OCI-LY7 (cell line): ENCODE results near the gene DHODH. TPM values are rescaled to one million over a fixed set of nuclear protein-coding genes. Genes with fewer than 3 reads are reported as not detected.
"Not testable (repeated sequence)": the region's sequence is repeated elsewhere in the genome, so short reads cannot be mapped to it uniquely, and the experiment has no call there.

ENCODE experiments used
- BruUV-seq: library from RNA; stranded (reverse); fragments of 400-500 nt; replicated peaks from 2 replicates; lab custom pipeline; 2021; lab: Mats Ljungman, UMichigan
- CTCF ChIA-PET: fragments of 300-600 bp; sonication (Branson Sonifier 250); formaldehyde crosslinking; loops from one replicate; lab custom pipeline; 2022; ENCODE audit warnings: antibody characterized with exemption; ENCODE audit not compliant: unreplicated experiment; lab: Charles Lee
- POLR2A ChIA-PET: fragments of 300-600 bp; sonication (Branson Sonifier 250); formaldehyde crosslinking; loops from one replicate; lab custom pipeline; 2022; ENCODE audit warnings: antibody characterized with exemption; lab: Charles Lee
- DNase-seq: peaks from one replicate; pipeline ENCODE4 v3.0.0-alpha.2; 2015; ENCODE audit warnings: low spot score
- H2AFZ ChIP-seq: fragments of 200-600 bp; sonication (generic), shearing (Covaris generic); 2 replicates; pipeline ENCODE4 v1.6.1; 2014; ENCODE audit warnings: mild to moderate bottlenecking, antibody characterized with exemption, low read length, moderate library complexity
- H3K27ac ChIP-seq: fragments of 200-600 bp; sonication (generic); 2 replicates; pipeline ENCODE4 v1.5.1; 2014; ENCODE audit warnings: mixed run types, low read depth, mild to moderate bottlenecking, moderate library complexity, low read length, inconsistent platforms; ENCODE audit not compliant: poor library complexity, severe bottlenecking
- H3K36me3 ChIP-seq: fragments of 200-600 bp; sonication (generic); 2 replicates; pipeline ENCODE4 v1.6.1; 2014; ENCODE audit warnings: mild to moderate bottlenecking, antibody characterized with exemption, low read length, moderate library complexity, mixed read lengths; ENCODE audit not compliant: insufficient read depth
- H3K4me1 ChIP-seq: fragments of 200-600 bp; sonication (generic); 2 replicates; pipeline ENCODE4 v1.5.1; 2014; ENCODE audit warnings: mild to moderate bottlenecking, low read length; ENCODE audit not compliant: insufficient read depth, poor library complexity, severe bottlenecking
- H3K4me2 ChIP-seq: fragments of 200-600 bp; sonication (generic); 2 replicates; pipeline ENCODE4 v1.6.1; 2014; ENCODE audit warnings: mild to moderate bottlenecking, low read length
- H3K4me3 ChIP-seq: fragments of 200-600 bp; sonication (generic); 2 replicates; pipeline ENCODE4 v1.5.1; 2014; ENCODE audit warnings: mild to moderate bottlenecking, low read depth, low read length; ENCODE audit not compliant: poor library complexity, severe bottlenecking
- H3K79me2 ChIP-seq: fragments of 200-600 bp; sonication (generic); 2 replicates; pipeline ENCODE4 v1.6.1; 2016; ENCODE audit warnings: low read depth, mild to moderate bottlenecking, low read length, moderate library complexity, mixed read lengths; ENCODE audit not compliant: insufficient read depth
- H3K9me2 ChIP-seq: fragments of 200-600 bp; sonication (generic); 2 replicates; pipeline ENCODE4 v1.6.1; 2016; ENCODE audit warnings: mild to moderate bottlenecking, low read length, mixed read lengths; ENCODE audit not compliant: insufficient read depth
- H3K9me3 ChIP-seq: fragments of 200-600 bp; sonication (generic); 2 replicates; pipeline ENCODE4 v1.6.1; 2014; ENCODE audit warnings: mild to moderate bottlenecking, mixed run types, low read length, mixed read lengths
- H4K20me1 ChIP-seq: fragments of 200-600 bp; sonication (generic); 2 replicates; pipeline ENCODE4 v1.6.1; 2014; ENCODE audit warnings: mild to moderate bottlenecking, antibody characterized with exemption, low read length, moderate library complexity, mixed read lengths; ENCODE audit not compliant: insufficient read depth
- CTCF ChIP-seq: fragments of 200-600 bp; sonication (generic); conservative IDR thresholded peaks from 2 replicates; pipeline ENCODE4 v1.5.1; 2014; ENCODE audit warnings: mild to moderate bottlenecking, antibody characterized with exemption, low read length, moderate library complexity, mixed read lengths
- EZH2phosphoT487 ChIP-seq: fragments of 200-600 bp; sonication (generic); IDR thresholded peaks from 2 replicates; pipeline ENCODE4 v1.6.1; 2018; ENCODE audit warnings: low read depth, borderline replicate concordance, mild to moderate bottlenecking, mixed run types, antibody characterized with exemption, low read length, moderate library complexity, mixed read lengths
- intact Hi-C: fragments of 100-400 bp; cut with micrococcal nuclease; formaldehyde crosslinking; loops from one replicate; pipeline ENCODE4 v1.10.0; 2022; ENCODE audit not compliant: unreplicated experiment
- total RNA-seq, 2 experiments: library from RNA; depleted of rRNA in 1 of 2; stranded (reverse); fragments of >200 nt in 1 of 2; shearing (Covaris generic) in 1 of 2; gene quantifications; 2 replicates each; pipeline ENCODE4 v1.2.3, GENCODE V29; 2014 to 2022

The DHODH gene
- total RNA-seq, 2 experiments from 2014 or later, result 12.3 to 20.9 TPM

- BruUV-seq, result no TSS peak
- no peaks in the 10 kb centered on the region for H3K9me3 ChIP-seq
Measured at GRCh38 chr16:71985262-71985974, 23.1 kb upstream of the DHODH start.

DNA sequence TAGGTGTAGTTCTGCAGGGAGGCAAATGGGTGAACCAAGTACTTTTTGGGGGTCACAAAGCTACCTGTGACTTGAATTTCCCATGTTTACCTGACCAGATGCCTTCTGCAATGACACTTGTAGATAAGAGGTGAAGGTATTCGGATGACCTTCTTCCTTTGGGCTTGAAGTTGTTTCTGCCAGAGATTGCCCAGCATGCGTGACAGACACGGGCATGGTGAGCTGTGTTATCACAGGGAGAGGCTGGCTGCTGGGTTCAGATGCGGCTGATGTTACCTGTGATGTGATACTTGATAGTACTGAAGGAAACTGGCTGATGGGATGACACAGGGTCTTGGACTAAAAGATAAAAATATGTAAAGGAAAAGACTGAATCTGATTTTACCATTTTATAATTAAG is 22.4 kb upstream of the DHODH start:
- no peak overlapping the region for H3K27ac ChIP-seq
- intact Hi-C loops, result no loop called here
- H3K4me1 ChIP-seq, result no peaks in the 10 kb centered on the region
- no peaks in the 10 kb centered on the region for H3K36me3 ChIP-seq
- TF ChIP-seq EZH2phosphoT487, result no peak
- no peak for TF ChIP-seq CTCF
- DNase-seq, result no peak
- H3K4me2 ChIP-seq, result no peak overlapping the region
- no peaks in the 10 kb centered on the region for H4K20me1 ChIP-seq
- H3K9me3 ChIP-seq, result no peaks in the 10 kb centered on the region
- BruUV-seq, result no TSS peak
- CTCF ChIA-PET, result no interaction called here
- POLR2A ChIA-PET, result no interaction called here
- no peak overlapping the region for H2AFZ ChIP-seq
- no peaks in the 10 kb centered on the region for H3K9me2 ChIP-seq
- no peaks in the 10 kb centered on the region for H3K79me2 ChIP-seq
- no peak overlapping the region for H3K4me3 ChIP-seq

More at GRCh38 chr16:71985262-71985974, 23.1 kb upstream of the DHODH start:
- Histone ChIP-seq H3K9me2 (no peaks in the 10 kb centered on the region), H3K4me3 (no peak overlapping the region), H2AFZ (no peak overlapping the region), H3K36me3 (no peaks in the 10 kb centered on the region), H3K79me2 (no peaks in the 10 kb centered on the region), H4K20me1 (no peaks in the 10 kb centered on the region), H3K4me2 (no peak overlapping the region), H3K27ac (no peak overlapping the region), H3K4me1 (no peaks in the 10 kb centered on the region)
- DNase-seq, result no peak
- CTCF ChIA-PET, result interaction anchor here (0.6 kb wide), 1 partner anchor 75 kb away, joined by 7 read pairs; no protein-coding TSS in a partner anchor
- POLR2A ChIA-PET, result no interaction called here
- intact Hi-C loops, result no loop called here
- TF ChIP-seq EZH2phosphoT487 (no peak), CTCF (no peak)

- Histone ChIP-seq H3K9me3 (no peaks in the 10 kb centered on the region), H4K20me1 (no peaks in the 10 kb centered on the region), H3K4me1 (no peaks in the 10 kb centered on the region), H3K36me3 (no peaks in the 10 kb centered on the region), H3K4me2 (no peak overlapping the region), H2AFZ (no peak overlapping the region), H3K9me2 (no peaks in the 10 kb centered on the region), H3K79me2 (no peaks in the 10 kb centered on the region), H3K27ac (no peak overlapping the region), H3K4me3 (no peak overlapping the region)
- no peak for DNase-seq
- intact Hi-C loops, result no loop called here
- TF ChIP-seq EZH2phosphoT487 (no peak), CTCF (no peak)
- CTCF ChIA-PET, result no interaction called here
- no TSS peak for BruUV-seq
- POLR2A ChIA-PET, result no interaction called here
Measured at GRCh38 chr16:71995038-71995437, 13.5 kb upstream of the DHODH start.

- H3K79me2 ChIP-seq, CTCF ChIA-PET, DNase-seq, H3K9me2 ChIP-seq, H3K9me3 ChIP-seq, POLR2A ChIA-PET, H2AFZ ChIP-seq, H3K4me3 ChIP-seq, H3K27ac ChIP-seq, H3K4me2 ChIP-seq, H3K4me1 ChIP-seq, H3K36me3 ChIP-seq, H4K20me1 ChIP-seq, BruUV-seq, intact Hi-C loops: not testable (repeated sequence)
Measured at GRCh38 chr16:71997578-71997977, 11.0 kb upstream of the DHODH start.
